HFFc6 (cell line): Measurements from ENCODE around the gene FGGY. TPM values are rescaled to one million over a fixed set of nuclear protein-coding genes. Genes with fewer than 3 reads are reported as not detected.

Experiments
- DNase-seq: peaks from one replicate; pipeline ENCODE4 v3.0.0-alpha.2; 2018
- H3K27ac Mint-ChIP-seq: 2 replicates; pipeline ENCODE4 v1.8.0; 2020; ENCODE audit warnings: mild to moderate bottlenecking, mixed read lengths
- H3K27me3 Mint-ChIP-seq: 2 replicates; pipeline ENCODE4 v1.8.0; 2021; ENCODE audit warnings: mild to moderate bottlenecking, moderate library complexity, mixed read lengths; ENCODE audit not compliant: insufficient read depth
- H3K36me3 Mint-ChIP-seq: 2 replicates; pipeline ENCODE4 v1.8.0; 2021; ENCODE audit warnings: low read depth, mixed read lengths
- H3K4me1 Mint-ChIP-seq: 2 replicates; pipeline ENCODE4 v1.8.0; 2020; ENCODE audit warnings: low read depth, mixed read lengths
- H3K4me3 Mint-ChIP-seq: 2 replicates; pipeline ENCODE4 v1.8.0; 2020; ENCODE audit warnings: mild to moderate bottlenecking, moderate library complexity, mixed read lengths
- H3K9me3 Mint-ChIP-seq: 2 replicates; pipeline ENCODE4 v1.8.0; 2020; ENCODE audit warnings: mild to moderate bottlenecking, mixed read lengths
- CTCF ChIP-seq: fragments of 200-600 bp; sonication (generic); IDR thresholded peaks from 2 replicates; pipeline ENCODE4 v1.5.0; 2021; ENCODE audit warnings: antibody characterized with exemption, mild to moderate bottlenecking
- total RNA-seq, 6 experiments: library from RNA; stranded (reverse); fragmentation: NEBNext Ultra II Directional; extraction: Animal tissue kit (Norgen Biotek cat#: 25700); gene quantifications; 2 replicates in 1 of 6; 3 replicates in 5 of 6; pipeline ENCODE4 v1.2.3, GENCODE V29; 2021

Gene FGGY
- total RNA-seq, 6 experiments from 2014 or later = 16.4 to 20.1 (median 18.7) TPM

GRCh38 chr1:59322394-59322793, 25.5 kb downstream of the FGGY start:
- peaks cover 21% of the 10 kb centered on the region for H3K36me3 Mint-ChIP-seq
- H3K4me3 Mint-ChIP-seq = no peak overlapping the region
- peaks cover 25% of the 10 kb centered on the region for H3K4me1 Mint-ChIP-seq
- no peak for TF ChIP-seq CTCF
- H3K9me3 Mint-ChIP-seq = no peaks in the 10 kb centered on the region
- DNase-seq = no peak
- H3K27me3 Mint-ChIP-seq = peaks cover 3% of the 10 kb centered on the region; the same call in 1 of the 2 replicates
- H3K27ac Mint-ChIP-seq = no peak overlapping the region

DNA sequence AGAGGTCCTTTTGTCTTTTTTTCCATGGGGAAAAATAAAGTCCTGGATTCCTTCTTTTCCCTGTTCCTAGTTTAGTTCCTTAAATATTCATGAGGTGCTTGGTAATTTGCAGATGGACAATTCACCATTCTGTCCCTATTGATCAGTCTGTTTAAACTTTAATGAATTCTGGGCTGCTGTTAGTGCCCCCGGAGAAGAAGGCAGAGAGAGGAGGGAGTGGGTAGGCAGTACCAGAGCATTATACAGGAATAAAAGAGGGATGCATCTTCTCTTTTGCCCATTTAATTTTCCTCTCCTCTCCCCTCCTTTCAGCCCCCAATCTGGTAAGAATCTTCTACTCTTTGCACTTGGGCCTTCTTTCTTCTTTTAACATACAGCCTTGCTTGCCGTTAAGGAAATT, 25.9 kb downstream of the FGGY start:
- Mint-ChIP-seq H3K4me3 (no peak overlapping the region), H3K27me3 (peaks cover 3% of the 10 kb centered on the region; the same call in 1 of the 2 replicates), H3K4me1 (peaks cover 25% of the 10 kb centered on the region), H3K27ac (no peak overlapping the region), H3K36me3 (peaks cover 25% of the 10 kb centered on the region), H3K9me3 (no peaks in the 10 kb centered on the region)
- no peak for TF ChIP-seq CTCF
- no peak for DNase-seq

- peaks cover 3% of the 10 kb centered on the region; the same call in 1 of the 2 replicates for H3K27me3 Mint-ChIP-seq
- H3K4me3 Mint-ChIP-seq = no peak overlapping the region
- no peaks in the 10 kb centered on the region for H3K9me3 Mint-ChIP-seq
- H3K36me3 Mint-ChIP-seq = peaks cover 30% of the 10 kb centered on the region
- peak; percentile 27 for DNase-seq
- H3K4me1 Mint-ChIP-seq = peaks cover 17% of the 10 kb centered on the region
- TF ChIP-seq CTCF = no peak
- H3K27ac Mint-ChIP-seq = peak overlapping the region; percentile 37
Measured at GRCh38 chr1:59323879-59324278, 27.0 kb downstream of the FGGY start.

- no peak for TF ChIP-seq CTCF
- Mint-ChIP-seq H3K27me3 (no peaks in the 10 kb centered on the region), H3K27ac (no peak overlapping the region), H3K36me3 (peaks cover 48% of the 10 kb centered on the region), H3K4me3 (no peak overlapping the region), H3K9me3 (no peaks in the 10 kb centered on the region), H3K4me1 (peaks cover 31% of the 10 kb centered on the region)
- no peak for DNase-seq
Measured at GRCh38 chr1:59328353-59328752, 31.5 kb downstream of the FGGY start.

DNA sequence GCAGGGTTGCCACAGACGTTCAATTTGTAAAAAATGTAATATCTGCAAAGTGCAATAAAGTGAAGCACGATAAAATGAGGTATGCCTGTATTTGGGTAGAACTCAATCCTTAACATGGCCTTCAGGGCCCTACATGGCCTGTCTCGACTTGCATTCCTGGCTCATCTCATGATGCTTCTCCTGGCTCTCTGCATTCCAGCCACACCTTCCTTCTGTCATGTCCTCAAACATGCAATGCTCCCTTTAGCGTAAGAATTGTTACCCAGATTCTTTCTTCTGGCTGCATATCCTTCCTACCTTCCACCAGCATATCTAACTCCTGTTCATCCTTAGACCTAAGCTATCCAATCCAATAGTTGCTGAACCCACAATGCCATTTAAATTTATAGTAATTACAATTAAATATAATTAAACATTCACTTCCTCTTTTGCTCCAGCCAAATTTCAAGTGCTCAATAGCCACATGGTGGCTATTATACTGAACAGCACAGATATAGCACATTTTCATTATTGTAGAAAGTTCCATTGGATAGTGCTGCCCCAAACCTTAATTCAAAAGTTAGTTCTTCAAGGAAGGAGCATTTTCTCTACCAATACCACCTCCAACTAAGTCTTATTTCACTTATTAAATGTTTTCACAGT, 32.6 kb downstream of the FGGY start:
- DNase-seq = no peak
- H3K4me1 Mint-ChIP-seq = peaks cover 30% of the 10 kb centered on the region
- no peaks in the 10 kb centered on the region for H3K9me3 Mint-ChIP-seq
- H3K27ac Mint-ChIP-seq = no peak overlapping the region
- H3K4me3 Mint-ChIP-seq = no peak overlapping the region
- H3K36me3 Mint-ChIP-seq = peaks cover 52% of the 10 kb centered on the region
- peaks cover 1% of the 10 kb centered on the region; the same call in 1 of the 2 replicates for H3K27me3 Mint-ChIP-seq
- TF ChIP-seq CTCF = no peak
